K562 (cell line): ENCODE measurements around the gene LMX1B.

Experiments used
- ARNT ChIP-seq, 2 experiments: fragments of 450-650 bp; IDR thresholded peaks; 2 replicates each; pipeline ENCODE4 v1.6.1; 2016; ENCODE audit warnings: mild to moderate bottlenecking in 1 of 2
- BRCA1 ChIP-seq, 2 experiments: fragments of 450-650 bp in 1 of 2; sonication (generic) in 1 of 2; formaldehyde crosslinking in 1 of 2; IDR thresholded peaks; 2 replicates each; pipeline versions ENCODE4 v1.5.0 to v1.6.1; 2017 to 2020; ENCODE audit warnings: mild to moderate bottlenecking in 1 of 2, missing genetic modification reagents in 1 of 2
- DNMT1 ChIP-seq: fragments of 450-650 bp; IDR thresholded peaks from 2 replicates; pipeline ENCODE4 v1.6.1; 2016; ENCODE audit warnings: antibody characterized with exemption, mild to moderate bottlenecking
- HNRNPLL ChIP-seq: fragments of 200-400 bp; formaldehyde crosslinking; IDR thresholded peaks from 2 replicates; pipeline ENCODE4 v1.6.1; 2017; ENCODE audit warnings: low read length, low read depth, mild to moderate bottlenecking; ENCODE audit not compliant: poor library complexity, severe bottlenecking
- NFE2L1 ChIP-seq: fragments of 450-650 bp; IDR thresholded peaks from 2 replicates; pipeline ENCODE4 v1.6.1; 2016; ENCODE audit warnings: missing genetic modification characterization, low read depth, mild to moderate bottlenecking, missing compliant biosample characterization, moderate library complexity, borderline replicate concordance
- PTTG1 ChIP-seq: fragments of 450-650 bp; IDR thresholded peaks from 2 replicates; pipeline ENCODE4 v1.6.1; 2016; ENCODE audit warnings: low read depth, mild to moderate bottlenecking, missing genetic modification characterization, missing compliant biosample characterization
- ZBTB1 ChIP-seq: sonication (generic); formaldehyde crosslinking; IDR thresholded peaks from 2 replicates; pipeline ENCODE4 v1.8.1; 2023; ENCODE audit warnings: missing genetic modification reagents, low read depth, mild to moderate bottlenecking, borderline replicate concordance
- ZNF76 ChIP-seq: fragments of 250-450 bp; sonication (Bioruptor Pico); IDR thresholded peaks from 2 replicates; pipeline ENCODE4 v1.4.0; 2020; ENCODE audit warnings: mild to moderate bottlenecking, moderate library complexity, borderline replicate concordance
- TF ChIP-seq, protein P1 (sequence below): sonication (generic); formaldehyde crosslinking; IDR thresholded peaks from 2 replicates; pipeline ENCODE4 v1.5.0; 2020; ENCODE audit warnings: missing genetic modification reagents
- TF ChIP-seq, protein P2 (sequence below), 3 experiments: IDR thresholded peaks in 2 of 3; conservative IDR thresholded peaks in 1 of 3; 2 replicates each; pipeline ENCODE4 v1.5.1; 2011 to 2012; ENCODE audit warnings: low read length in 3 of 3, mild to moderate bottlenecking in 3 of 3, control low read depth in 2 of 3, improper control_type of control experiment in 1 of 3, inconsistent platforms in 1 of 3, low read depth in 1 of 3, mixed read lengths in 1 of 3, moderate library complexity in 1 of 3; ENCODE audit not compliant: insufficient read depth in 2 of 3

DNA sequence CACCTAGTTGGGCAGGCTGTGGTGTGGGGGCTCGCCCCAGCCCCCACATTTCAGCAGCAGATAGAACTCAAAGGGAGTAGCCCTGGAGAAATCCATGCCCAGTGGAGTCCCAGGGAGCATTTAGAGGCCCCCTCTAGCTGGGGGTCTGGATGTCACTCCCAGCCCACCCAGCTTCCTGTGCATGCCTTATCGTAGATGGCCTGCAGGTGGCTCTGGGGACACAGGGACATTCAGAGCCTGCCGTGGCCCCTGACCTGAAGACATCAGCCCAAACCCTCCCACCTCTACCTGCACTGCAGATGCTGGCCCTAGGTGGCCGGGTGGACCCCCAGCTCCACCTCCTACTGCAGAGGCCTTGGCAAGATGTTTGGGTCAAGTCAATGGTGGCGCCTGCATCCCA, 49.0 kb upstream of the LMX1B start:
- TF ChIP-seq NFE2L1 (tag): no peak
- no peak for TF ChIP-seq HNRNPLL
- TF ChIP-seq PTTG1: no peak
- no peak for TF ChIP-seq DNMT1
- no peak for TF ChIP-seq ZNF76
- TF ChIP-seq ZBTB1 (CRISPR knock-in tag): no peak
- TF ChIP-seq, protein P1, sequence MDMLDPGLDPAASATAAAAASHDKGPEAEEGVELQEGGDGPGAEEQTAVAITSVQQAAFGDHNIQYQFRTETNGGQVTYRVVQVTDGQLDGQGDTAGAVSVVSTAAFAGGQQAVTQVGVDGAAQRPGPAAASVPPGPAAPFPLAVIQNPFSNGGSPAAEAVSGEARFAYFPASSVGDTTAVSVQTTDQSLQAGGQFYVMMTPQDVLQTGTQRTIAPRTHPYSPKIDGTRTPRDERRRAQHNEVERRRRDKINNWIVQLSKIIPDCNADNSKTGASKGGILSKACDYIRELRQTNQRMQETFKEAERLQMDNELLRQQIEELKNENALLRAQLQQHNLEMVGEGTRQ (CRISPR knock-in tag): no peak
- no peak for TF ChIP-seq ARNT (IDR thresholded peaks at IDR 0.05)
- TF ChIP-seq, protein P2, sequence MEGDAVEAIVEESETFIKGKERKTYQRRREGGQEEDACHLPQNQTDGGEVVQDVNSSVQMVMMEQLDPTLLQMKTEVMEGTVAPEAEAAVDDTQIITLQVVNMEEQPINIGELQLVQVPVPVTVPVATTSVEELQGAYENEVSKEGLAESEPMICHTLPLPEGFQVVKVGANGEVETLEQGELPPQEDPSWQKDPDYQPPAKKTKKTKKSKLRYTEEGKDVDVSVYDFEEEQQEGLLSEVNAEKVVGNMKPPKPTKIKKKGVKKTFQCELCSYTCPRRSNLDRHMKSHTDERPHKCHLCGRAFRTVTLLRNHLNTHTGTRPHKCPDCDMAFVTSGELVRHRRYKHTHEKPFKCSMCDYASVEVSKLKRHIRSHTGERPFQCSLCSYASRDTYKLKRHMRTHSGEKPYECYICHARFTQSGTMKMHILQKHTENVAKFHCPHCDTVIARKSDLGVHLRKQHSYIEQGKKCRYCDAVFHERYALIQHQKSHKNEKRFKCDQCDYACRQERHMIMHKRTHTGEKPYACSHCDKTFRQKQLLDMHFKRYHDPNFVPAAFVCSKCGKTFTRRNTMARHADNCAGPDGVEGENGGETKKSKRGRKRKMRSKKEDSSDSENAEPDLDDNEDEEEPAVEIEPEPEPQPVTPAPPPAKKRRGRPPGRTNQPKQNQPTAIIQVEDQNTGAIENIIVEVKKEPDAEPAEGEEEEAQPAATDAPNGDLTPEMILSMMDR (IDR thresholded peaks at IDR 0.05 in 2 of 3, conservative IDR thresholded peaks at IDR 0.05 in 1 of 3; ENCODE audit: insufficient read depth in 2 of 3, low read depth in 1 of 3, low read length in 3 of 3): peak; percentile 3 to 27 (median 14); a peak in 1 of 6 replicates
- TF ChIP-seq BRCA1 (IDR thresholded peaks at IDR 0.05): no peak
- TF ChIP-seq BRCA1 (CRISPR knock-in tag; IDR thresholded peaks at IDR 0.05): no peak
